ENCODE measurements around the gene GSG1.

DNA sequence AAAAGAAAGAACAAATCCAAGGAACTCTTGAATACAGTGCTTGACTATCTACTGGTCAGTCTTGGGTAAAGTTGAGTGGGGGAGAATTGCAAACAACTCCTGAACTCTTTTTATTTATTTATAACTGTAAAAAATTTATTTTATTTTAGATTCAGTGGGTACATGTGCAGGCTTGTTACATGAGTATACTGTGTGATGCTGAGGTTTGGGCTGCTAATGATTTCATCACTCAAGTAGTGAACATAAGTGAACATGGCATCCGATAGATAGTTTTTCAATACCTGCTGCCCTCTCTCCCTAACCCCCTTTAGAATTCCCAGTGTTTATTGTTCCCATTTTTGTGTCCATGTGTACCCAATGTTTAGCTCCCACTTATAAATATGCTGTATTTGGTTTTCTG lies 3.2 kb upstream of the GSG1 start:
- no peak for TF ChIP-seq POLR2A (IDR thresholded peaks at IDR 0.05)
- TF ChIP-seq, protein P1, sequence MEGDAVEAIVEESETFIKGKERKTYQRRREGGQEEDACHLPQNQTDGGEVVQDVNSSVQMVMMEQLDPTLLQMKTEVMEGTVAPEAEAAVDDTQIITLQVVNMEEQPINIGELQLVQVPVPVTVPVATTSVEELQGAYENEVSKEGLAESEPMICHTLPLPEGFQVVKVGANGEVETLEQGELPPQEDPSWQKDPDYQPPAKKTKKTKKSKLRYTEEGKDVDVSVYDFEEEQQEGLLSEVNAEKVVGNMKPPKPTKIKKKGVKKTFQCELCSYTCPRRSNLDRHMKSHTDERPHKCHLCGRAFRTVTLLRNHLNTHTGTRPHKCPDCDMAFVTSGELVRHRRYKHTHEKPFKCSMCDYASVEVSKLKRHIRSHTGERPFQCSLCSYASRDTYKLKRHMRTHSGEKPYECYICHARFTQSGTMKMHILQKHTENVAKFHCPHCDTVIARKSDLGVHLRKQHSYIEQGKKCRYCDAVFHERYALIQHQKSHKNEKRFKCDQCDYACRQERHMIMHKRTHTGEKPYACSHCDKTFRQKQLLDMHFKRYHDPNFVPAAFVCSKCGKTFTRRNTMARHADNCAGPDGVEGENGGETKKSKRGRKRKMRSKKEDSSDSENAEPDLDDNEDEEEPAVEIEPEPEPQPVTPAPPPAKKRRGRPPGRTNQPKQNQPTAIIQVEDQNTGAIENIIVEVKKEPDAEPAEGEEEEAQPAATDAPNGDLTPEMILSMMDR (IDR thresholded peaks at IDR 0.05): no peak

Data from thyroid gland (tissue), 4 donors.